DND-41 (cell line): ENCODE results near the gene MLANA.
A peak's percentile ranks its signal among the peaks of the same experiment; 100 is the strongest.

Source experiments
- ATAC-seq: fragments of 200-7000 bp; cut with Tn5 transposase; 3 replicates; pipeline ENCODE4 v1.9.1; 2021; ENCODE audit warnings: low read depth; ENCODE audit not compliant: insufficient read depth
- DNase-seq: peaks from one replicate; pipeline ENCODE4 v3.0.0-alpha.2; 2020
- H2AFZ ChIP-seq: 2 replicates; pipeline ENCODE4 v1.6.0; 2012; ENCODE audit warnings: low read depth, low read length
- H3K27ac ChIP-seq: 2 replicates; pipeline ENCODE4 v1.5.1; 2012; ENCODE audit warnings: low read length, inconsistent platforms
- H3K27me3 ChIP-seq: fragments of 200-600 bp; sonication (generic); 2 replicates; pipeline ENCODE4 v1.6.0; 2012; ENCODE audit warnings: low read length, mild to moderate bottlenecking, inconsistent platforms; ENCODE audit not compliant: insufficient read depth, poor library complexity
- H3K36me3 ChIP-seq: 2 replicates; pipeline ENCODE4 v1.5.1; 2012; ENCODE audit warnings: low read length, inconsistent platforms; ENCODE audit not compliant: insufficient read depth
- H3K4me1 ChIP-seq: 2 replicates; pipeline ENCODE4 v1.5.1; 2012; ENCODE audit warnings: mild to moderate bottlenecking, low read length; ENCODE audit not compliant: insufficient read depth
- H3K4me2 ChIP-seq: 2 replicates; pipeline ENCODE4 v1.6.0; 2012; ENCODE audit warnings: mild to moderate bottlenecking, moderate library complexity, low read length, inconsistent platforms; ENCODE audit not compliant: insufficient read depth
- H3K4me3 ChIP-seq, 2 experiments: fragments of 200-600 bp in 1 of 2; shearing (Covaris generic) in 1 of 2; 2 replicates each; pipeline ENCODE4 v1.5.1; 2012 to 2016; ENCODE audit warnings: inconsistent platforms in 2 of 2, low read length in 2 of 2, mild to moderate bottlenecking in 2 of 2, low read depth in 1 of 2, moderate library complexity in 1 of 2
- H3K79me2 ChIP-seq: 2 replicates; pipeline ENCODE4 v1.6.0; 2012; ENCODE audit warnings: low read length, inconsistent platforms; ENCODE audit not compliant: insufficient read depth
- H3K9ac ChIP-seq: 2 replicates; pipeline ENCODE4 v1.6.0; 2012; ENCODE audit warnings: low read depth, mild to moderate bottlenecking, inconsistent platforms, low read length, moderate library complexity
- H3K9me3 ChIP-seq: 2 replicates; pipeline ENCODE4 v1.5.1; 2012; ENCODE audit warnings: low read length, moderate library complexity, mild to moderate bottlenecking, inconsistent platforms; ENCODE audit not compliant: insufficient read depth, severe bottlenecking
- H4K20me1 ChIP-seq: 2 replicates; pipeline ENCODE4 v1.6.0; 2012; ENCODE audit warnings: low read length; ENCODE audit not compliant: insufficient read depth
- CTCF ChIP-seq: IDR thresholded peaks from 2 replicates; pipeline ENCODE4 v1.5.1; 2012; ENCODE audit warnings: borderline replicate concordance, low read length, moderate library complexity, mild to moderate bottlenecking; ENCODE audit not compliant: poor library complexity, severe bottlenecking; ENCODE audit errors: extremely low read depth
- EZH2 ChIP-seq: IDR thresholded peaks from 3 replicates; pipeline ENCODE4 v1.6.1; 2012; ENCODE audit warnings: borderline replicate concordance, low read depth, mild to moderate bottlenecking, moderate library complexity, low read length, inconsistent platforms; ENCODE audit not compliant: severe bottlenecking

The MLANA gene

GRCh38 chr9:5886114-5886939 is 4.4 kb upstream of the MLANA start:
- Histone ChIP-seq H3K27me3 (no peaks in the 10 kb centered on the region), H3K36me3 (no peaks in the 10 kb centered on the region), H3K79me2 (no peaks in the 10 kb centered on the region), H3K27ac (no peak overlapping the region), H3K4me1 (no peaks in the 10 kb centered on the region), H3K4me3 (no peak overlapping the region), H3K4me2 (no peak overlapping the region), H3K9ac (no peak overlapping the region), H2AFZ (no peak overlapping the region), H4K20me1 (no peaks in the 10 kb centered on the region), H3K9me3 (no peaks in the 10 kb centered on the region)
- peak; percentile 79 for DNase-seq
- ATAC-seq, result peak; percentile 99
- TF ChIP-seq EZH2 (no peak), CTCF (peak; percentile 95)

- H3K27ac ChIP-seq, result no peak overlapping the region
These were observed 1.9 kb downstream of the MLANA start for GRCh38 chr9:5892456-5893133.

GRCh38 chr9:5893134-5893505 is 2.4 kb downstream of the MLANA start:
- Histone ChIP-seq H3K9me3 (no peaks in the 10 kb centered on the region), H3K27me3 (no peaks in the 10 kb centered on the region), H3K36me3 (no peaks in the 10 kb centered on the region), H3K27ac (no peak overlapping the region), H3K79me2 (no peaks in the 10 kb centered on the region), H2AFZ (no peak overlapping the region), H3K4me1 (no peaks in the 10 kb centered on the region), H4K20me1 (no peaks in the 10 kb centered on the region), H3K9ac (no peak overlapping the region), H3K4me2 (no peak overlapping the region), H3K4me3 (no peak overlapping the region)
- TF ChIP-seq EZH2 (no peak), CTCF (no peak)
- DNase-seq (no peak), ATAC-seq (no peak)

More at GRCh38 chr9:5892456-5893133, 1.9 kb downstream of the MLANA start:
- no peaks in the 10 kb centered on the region for H3K27me3 ChIP-seq
- H3K9me3 ChIP-seq, result no peaks in the 10 kb centered on the region
- TF ChIP-seq EZH2 (no peak), CTCF (no peak)
- no peak overlapping the region for H3K4me2 ChIP-seq
- no peak overlapping the region for H2AFZ ChIP-seq
- no peak for ATAC-seq
- H3K79me2 ChIP-seq, result no peaks in the 10 kb centered on the region
- H4K20me1 ChIP-seq, result no peaks in the 10 kb centered on the region
- no peak for DNase-seq
- no peaks in the 10 kb centered on the region for H3K36me3 ChIP-seq
- no peak overlapping the region for H3K9ac ChIP-seq
- H3K4me1 ChIP-seq, result no peaks in the 10 kb centered on the region
- no peak overlapping the region for H3K4me3 ChIP-seq
